Fibroblast of pulmonary artery (primary cell): ENCODE results near the gene GFPT2.
"Not testable (repeated sequence)": the region's sequence is repeated elsewhere in the genome, so short reads cannot be mapped to it uniquely, and the experiment has no call there.

Experiments
- DNase-seq: peaks from one replicate; pipeline ENCODE4 v3.0.0-alpha.2; 2010; ENCODE audit warnings: low read depth
- H3K4me3 ChIP-seq: replicated peaks from 2 replicates; pipeline ENCODE4 v1.5.1; 2011; ENCODE audit warnings: low read depth, mild to moderate bottlenecking, control low read depth, low read length, moderate library complexity
- TF ChIP-seq, protein P1 (sequence below): IDR thresholded peaks from 2 replicates; pipeline ENCODE4 v1.5.1; 2011; ENCODE audit warnings: mild to moderate bottlenecking, control low read depth, low read length, inconsistent platforms; ENCODE audit errors: missing control alignments

The GFPT2 gene

GRCh38 chr5:180304016-180304292 is 49.2 kb downstream of the GFPT2 start:
- no peak for DNase-seq
- TF ChIP-seq, protein P1, sequence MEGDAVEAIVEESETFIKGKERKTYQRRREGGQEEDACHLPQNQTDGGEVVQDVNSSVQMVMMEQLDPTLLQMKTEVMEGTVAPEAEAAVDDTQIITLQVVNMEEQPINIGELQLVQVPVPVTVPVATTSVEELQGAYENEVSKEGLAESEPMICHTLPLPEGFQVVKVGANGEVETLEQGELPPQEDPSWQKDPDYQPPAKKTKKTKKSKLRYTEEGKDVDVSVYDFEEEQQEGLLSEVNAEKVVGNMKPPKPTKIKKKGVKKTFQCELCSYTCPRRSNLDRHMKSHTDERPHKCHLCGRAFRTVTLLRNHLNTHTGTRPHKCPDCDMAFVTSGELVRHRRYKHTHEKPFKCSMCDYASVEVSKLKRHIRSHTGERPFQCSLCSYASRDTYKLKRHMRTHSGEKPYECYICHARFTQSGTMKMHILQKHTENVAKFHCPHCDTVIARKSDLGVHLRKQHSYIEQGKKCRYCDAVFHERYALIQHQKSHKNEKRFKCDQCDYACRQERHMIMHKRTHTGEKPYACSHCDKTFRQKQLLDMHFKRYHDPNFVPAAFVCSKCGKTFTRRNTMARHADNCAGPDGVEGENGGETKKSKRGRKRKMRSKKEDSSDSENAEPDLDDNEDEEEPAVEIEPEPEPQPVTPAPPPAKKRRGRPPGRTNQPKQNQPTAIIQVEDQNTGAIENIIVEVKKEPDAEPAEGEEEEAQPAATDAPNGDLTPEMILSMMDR = no peak
- no peak overlapping the region for H3K4me3 ChIP-seq

GRCh38 chr5:180303226-180304015 is 49.7 kb downstream of the GFPT2 start:
- no peak overlapping the region for H3K4me3 ChIP-seq
- no peak for DNase-seq
- TF ChIP-seq, protein P1 = no peak

- TF ChIP-seq, protein P1 = no peak
- no peak for DNase-seq
These were observed 50.9 kb downstream of the GFPT2 start for GRCh38 chr5:180302256-180302655.

GRCh38 chr5:180301253-180301652 is 51.9 kb downstream of the GFPT2 start:
- no peak for DNase-seq
- TF ChIP-seq, protein P1 = no peak
- H3K4me3 ChIP-seq = no peak overlapping the region

More at GRCh38 chr5:180302256-180302655, 50.9 kb downstream of the GFPT2 start:
- no peak overlapping the region for H3K4me3 ChIP-seq

- TF ChIP-seq, protein P1 = no peak
- no peak overlapping the region for H3K4me3 ChIP-seq
- DNase-seq = no peak
These were observed 53.6 kb downstream of the GFPT2 start for GRCh38 chr5:180299526-180299925.

- H3K4me3 ChIP-seq, DNase-seq: not testable (repeated sequence)
These were observed 54.1 kb downstream of the GFPT2 start for GRCh38 chr5:180299014-180299413.

DNA sequence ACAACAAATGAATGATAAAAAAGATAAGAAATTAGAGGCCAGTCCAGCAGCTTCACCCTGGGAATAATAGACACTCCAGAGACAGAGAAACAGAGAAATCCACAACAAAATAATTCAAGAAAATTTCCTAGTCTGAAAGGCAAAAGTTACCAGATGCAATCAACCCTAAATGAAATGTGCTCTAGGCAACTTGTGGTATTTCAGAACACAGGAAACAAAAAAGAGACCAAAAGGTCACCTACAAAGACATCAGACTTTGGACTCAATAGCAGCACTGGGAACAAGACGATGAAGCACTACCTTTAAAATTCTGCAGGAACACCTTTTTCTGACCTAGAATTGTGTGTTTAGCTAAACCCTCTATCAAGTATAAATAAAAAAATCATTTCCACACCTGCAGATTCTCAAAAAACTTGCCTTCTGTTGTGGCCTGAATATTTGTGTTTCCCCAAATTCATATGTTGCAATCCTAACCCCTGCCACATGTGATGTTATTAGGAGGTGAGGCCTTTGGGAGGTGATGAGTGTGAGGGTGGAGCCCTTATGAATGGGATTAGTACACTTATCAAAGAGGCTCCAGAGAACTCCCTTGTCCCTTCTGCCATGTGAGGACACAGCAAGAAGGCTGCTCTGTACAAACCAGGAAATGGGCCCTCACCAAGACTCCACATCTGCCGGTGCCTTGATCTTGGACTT is 55.4 kb downstream of the GFPT2 start:
- TF ChIP-seq, protein P1 = no peak
- no peak for DNase-seq
- no peak overlapping the region for H3K4me3 ChIP-seq
